NCI-H1417 treated with DMSO at 0.1 percent for 48 hours (cell line): ENCODE measurements around the gene ORAI3.
"Not testable (repeated sequence)": the region's sequence is repeated elsewhere in the genome, so short reads cannot be mapped to it uniquely, and the experiment has no call there.

Experiments
- DNase-seq: peaks from one replicate; lab custom pipeline; 2025; lab: John Stamatoyannopoulos, UW

Gene ORAI3

GRCh38 chr16:30924076-30924912, 24.6 kb upstream of the ORAI3 start:
- DNase-seq: no peak

DNA sequence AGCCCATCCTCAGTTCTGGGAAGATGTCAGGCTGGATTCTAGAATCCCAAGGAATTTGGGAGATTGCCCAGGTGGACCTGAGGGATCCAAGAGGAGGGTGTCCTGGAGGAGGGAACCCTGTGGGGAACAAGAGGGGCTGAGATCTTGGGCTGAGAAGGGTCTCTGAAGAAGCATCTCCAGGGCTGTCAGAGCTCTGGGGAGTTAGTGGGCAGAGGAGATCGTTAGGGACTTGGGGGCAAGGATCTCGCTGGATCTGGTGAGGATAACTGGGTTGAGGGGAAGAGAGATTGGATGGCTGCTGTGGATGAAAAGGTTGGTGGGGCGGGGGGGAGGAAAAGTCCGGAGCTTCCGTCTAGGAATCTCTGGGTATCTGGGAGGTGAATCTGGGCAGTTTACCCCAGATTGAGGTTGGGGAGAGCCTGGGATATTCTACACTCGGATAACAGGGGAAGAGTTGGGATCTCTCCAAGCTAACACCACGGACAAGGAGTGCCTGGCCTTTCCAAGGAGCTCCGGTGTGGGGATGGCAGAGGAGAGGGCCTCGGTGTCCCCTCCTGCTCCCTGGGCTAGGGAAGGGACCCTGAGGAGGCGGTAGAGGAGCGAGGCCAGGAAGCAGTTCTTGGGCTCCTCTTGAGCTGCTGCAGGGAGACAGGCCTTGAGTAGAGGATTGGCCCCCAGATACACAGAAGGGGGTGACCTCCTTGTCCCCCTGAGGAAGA, 23.8 kb upstream of the ORAI3 start:
- no peak for DNase-seq

DNA sequence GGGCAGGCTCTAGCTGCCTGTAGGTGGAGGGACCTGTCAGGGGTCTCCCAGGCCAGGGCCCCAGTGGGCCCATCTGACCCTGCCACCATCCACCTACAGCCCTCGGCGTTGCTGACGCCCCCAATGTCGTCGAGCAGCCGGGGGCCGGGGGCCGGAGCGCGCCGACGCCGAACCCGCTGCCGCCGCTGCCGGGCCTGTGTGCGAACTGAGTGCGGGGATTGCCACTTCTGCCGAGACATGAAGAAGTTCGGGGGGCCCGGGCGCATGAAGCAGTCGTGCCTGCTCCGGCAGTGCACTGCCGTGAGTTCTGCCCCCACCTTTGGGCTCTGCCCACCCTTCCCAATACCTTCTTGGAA, 23.3 kb upstream of the ORAI3 start:
- DNase-seq: no peak

- no peak for DNase-seq
Measured at GRCh38 chr16:30925995-30926811, 22.7 kb upstream of the ORAI3 start.

DNA sequence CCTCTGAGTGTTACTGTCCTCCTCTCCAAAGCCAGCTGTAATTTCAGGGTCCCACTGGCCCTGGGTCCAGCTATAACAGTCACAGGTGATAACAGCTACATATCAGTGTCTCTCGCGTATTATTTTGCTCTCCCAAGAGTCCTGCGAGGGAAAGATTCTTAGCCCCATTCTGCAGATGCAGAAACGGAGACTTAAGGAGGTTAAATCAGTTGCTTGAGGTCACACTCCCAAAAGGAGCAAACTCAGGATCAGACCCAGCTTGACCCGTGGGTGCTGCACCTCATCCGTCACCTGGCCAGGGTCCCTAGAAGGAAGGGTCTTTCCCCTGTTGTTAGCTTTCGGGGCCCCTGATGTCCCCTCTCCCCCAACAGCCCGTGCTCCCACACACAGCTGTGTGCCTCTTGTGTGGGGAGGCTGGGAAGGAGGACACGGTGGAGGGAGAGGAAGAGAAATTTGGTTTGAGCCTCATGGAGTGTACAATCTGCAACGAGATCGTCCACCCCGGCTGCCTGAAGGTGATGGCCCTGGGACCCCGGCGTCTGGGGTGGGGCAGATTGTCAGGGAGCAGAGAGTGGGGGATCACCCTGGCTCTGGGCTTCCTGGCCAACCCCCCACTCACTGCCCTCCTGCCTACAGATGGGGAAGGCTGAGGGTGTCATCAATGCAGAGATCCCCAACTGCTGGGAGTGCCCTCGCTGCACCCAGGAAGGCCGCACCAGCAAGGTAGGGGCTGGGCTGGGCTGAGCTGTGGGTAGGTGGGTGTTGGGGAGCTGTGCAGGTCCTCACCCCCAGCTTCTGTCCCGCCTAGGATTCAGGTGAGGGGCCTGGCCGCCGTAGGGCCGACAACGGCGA, 21.7 kb upstream of the ORAI3 start:
- no peak for DNase-seq

GRCh38 chr16:30927789-30928378, 21.0 kb upstream of the ORAI3 start:
- peak; percentile 73 for DNase-seq

- no peak for DNase-seq
Measured at GRCh38 chr16:30928390-30928789, 20.5 kb upstream of the ORAI3 start.

GRCh38 chr16:30929167-30929566, 19.7 kb upstream of the ORAI3 start:
- DNase-seq: no peak

GRCh38 chr16:30930160-30930571, 18.7 kb upstream of the ORAI3 start:
- DNase-seq: no peak

DNA sequence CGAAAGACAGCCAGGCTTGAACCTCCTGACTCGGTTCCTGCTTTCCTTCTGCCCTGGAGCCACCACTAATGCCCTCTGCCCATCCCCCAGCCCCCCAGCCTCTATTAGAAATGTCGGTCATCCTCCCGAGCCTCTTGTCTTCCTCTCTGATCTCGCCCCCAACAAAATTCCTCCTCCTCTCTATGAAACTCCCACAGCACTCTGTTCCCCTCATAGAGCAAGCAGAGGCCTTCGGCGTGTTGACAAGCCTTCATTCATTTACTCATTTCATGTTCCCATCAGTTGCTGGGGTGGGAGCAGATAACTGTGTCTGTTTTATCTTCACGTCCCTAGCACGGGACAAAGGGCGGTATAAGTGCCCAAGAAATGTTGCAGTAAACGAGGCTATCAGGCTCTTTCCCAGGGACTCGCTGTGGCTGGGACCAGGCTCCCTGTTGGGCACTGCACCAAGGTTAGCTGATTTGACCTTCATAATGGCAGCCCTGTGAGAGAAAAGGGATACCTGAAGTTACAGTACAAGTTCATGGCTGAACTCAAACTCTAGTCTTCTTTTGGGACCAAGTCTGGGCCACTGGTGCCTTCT, 17.7 kb upstream of the ORAI3 start:
- no peak for DNase-seq

GRCh38 chr16:30934827-30935557, 13.9 kb upstream of the ORAI3 start:
- no peak for DNase-seq

- no peak for DNase-seq
Measured at GRCh38 chr16:30937692-30938091, 11.2 kb upstream of the ORAI3 start.

- not testable (repeated sequence) for DNase-seq
Measured at GRCh38 chr16:30939571-30939970, 9.3 kb upstream of the ORAI3 start.

DNA sequence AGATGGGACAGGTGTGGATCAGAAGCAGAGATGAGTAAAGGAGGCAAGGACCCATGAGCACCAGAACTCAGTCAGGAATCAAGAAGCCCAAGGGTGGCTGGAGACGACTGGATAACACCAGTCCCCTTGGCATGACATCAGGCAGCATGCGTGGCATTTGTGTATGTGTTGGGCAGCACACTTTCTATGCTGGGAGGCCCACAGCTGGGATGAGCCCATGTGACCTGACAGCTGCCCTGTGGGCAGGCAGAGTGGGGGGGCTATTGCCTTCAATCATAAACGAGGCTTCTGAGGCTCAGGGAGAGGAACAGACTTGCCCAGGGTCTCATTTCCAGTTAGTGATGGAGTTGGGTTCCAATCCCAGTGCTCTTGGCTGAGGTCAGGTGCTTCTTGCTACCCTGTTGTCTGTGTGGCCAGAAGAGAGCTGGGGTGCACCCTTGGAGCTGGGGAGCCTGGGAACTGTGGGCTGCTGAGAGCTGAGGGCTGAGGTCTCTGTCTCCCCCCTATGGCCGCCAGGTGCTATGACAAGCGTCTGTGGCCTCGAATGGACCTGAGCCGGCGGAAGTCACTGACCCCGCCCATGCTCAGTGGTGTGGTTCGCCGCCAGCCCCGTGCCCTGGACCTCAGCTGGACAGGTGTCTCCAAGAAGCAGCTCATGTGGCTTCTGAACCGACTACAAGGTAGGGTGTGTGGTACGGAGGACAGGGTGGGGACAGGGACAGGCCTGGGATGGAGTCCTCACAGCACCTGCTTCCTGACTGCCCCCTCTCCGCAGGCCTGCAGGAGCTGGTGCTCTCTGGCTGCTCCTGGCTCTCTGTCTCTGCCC, 7.1 kb upstream of the ORAI3 start:
- no peak for DNase-seq

GRCh38 chr16:30942426-30942806, 6.5 kb upstream of the ORAI3 start:
- no peak for DNase-seq

DNA sequence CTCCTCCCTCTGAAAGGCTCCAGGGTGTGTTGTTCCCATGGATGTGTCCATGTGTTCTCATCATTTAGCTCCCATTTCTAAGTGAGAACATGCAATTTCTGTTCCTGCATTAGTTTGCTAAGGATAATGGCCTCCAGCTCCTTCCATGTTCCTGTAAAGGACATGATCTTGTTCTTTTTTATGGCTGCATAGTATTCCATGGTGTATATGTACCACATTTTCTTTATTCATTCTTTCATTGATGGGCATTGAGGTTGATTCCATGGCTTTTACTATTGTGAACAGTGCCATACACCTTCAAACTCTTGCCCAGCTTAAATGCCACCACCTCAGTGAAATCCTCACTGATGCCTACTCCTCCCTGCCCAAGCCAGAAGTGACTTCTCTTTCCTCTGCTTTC, 4.5 kb upstream of the ORAI3 start:
- no peak for DNase-seq

DNA sequence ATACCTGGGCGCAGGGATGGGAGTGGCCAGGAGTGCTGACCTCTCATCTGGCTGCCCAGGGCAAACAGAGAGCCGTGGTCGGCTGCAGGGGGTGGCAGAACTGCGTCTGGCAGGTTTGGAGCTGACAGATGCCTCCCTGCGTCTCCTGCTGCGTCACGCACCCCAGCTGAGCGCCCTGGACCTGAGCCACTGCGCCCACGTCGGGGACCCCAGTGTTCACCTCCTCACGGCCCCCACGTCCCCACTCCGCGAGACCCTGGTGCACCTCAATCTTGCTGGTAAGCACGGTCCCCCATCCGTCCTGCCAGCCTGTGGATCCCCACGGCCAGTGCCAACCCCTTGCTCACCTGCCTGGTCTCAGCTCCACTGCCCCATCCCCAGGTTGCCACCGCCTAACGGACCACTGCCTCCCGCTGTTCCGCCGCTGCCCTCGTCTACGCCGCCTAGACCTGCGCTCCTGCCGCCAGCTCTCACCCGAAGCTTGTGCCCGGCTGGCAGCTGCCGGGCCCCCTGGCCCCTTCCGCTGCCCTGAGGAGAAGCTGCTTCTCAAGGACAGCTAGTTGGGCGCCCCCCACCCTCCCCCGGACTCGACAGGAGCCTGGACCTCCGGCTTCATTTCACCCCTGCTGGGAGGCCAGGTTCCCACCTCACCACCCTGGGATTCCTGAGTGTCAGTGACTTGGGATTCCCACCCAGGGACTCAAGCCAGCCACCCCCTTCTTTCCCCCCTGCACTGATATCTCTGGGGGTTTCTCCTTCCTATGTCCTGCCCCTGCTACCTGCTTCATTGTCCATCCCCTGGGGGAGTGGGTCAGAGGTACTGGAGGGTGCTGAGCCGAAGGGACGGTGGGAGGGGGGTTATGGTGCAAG, 2.0 kb upstream of the ORAI3 start:
- no peak for DNase-seq

GRCh38 chr16:30947541-30947858, 1.4 kb upstream of the ORAI3 start:
- DNase-seq: no peak
